Measurements from ENCODE around the gene SLC9A7.

The SLC9A7 gene

GRCh38 chrX:46704767-46705386, 54.0 kb downstream of the SLC9A7 start:
- Histone ChIP-seq H3K79me2 (ENCODE audit: insufficient read depth, low read length) (no peaks in the 10 kb centered on the region), H3K4me2 (ENCODE audit: low read depth, low read length, poor library complexity, severe bottlenecking) (peak overlapping the region; percentile 29), H3K9ac (ENCODE audit: low read depth, low read length, poor library complexity, severe bottlenecking) (no peak overlapping the region)

GRCh38 chrX:46703980-46704379, 54.9 kb downstream of the SLC9A7 start:
- Histone ChIP-seq H3K9me3 (ENCODE audit: insufficient read depth, low read depth, low read length) (no peaks in the 10 kb centered on the region), H3K36me3 (ENCODE audit: insufficient read depth, low read length) (no peaks in the 10 kb centered on the region), H3K4me2 (ENCODE audit: low read depth, low read length, poor library complexity, severe bottlenecking) (no peak overlapping the region), H3K79me2 (ENCODE audit: insufficient read depth, low read length) (no peaks in the 10 kb centered on the region), H3F3A (ENCODE audit: low read depth) (no peaks in the 10 kb centered on the region), H3K4me3 (ENCODE audit: low read length, poor library complexity, severe bottlenecking) (no peak overlapping the region), H3K9ac (ENCODE audit: low read depth, low read length, poor library complexity, severe bottlenecking) (no peak overlapping the region), H2AFZ (ENCODE audit: low read length) (no peak overlapping the region), H3K4me1 (ENCODE audit: insufficient read depth, low read length, poor library complexity, severe bottlenecking) (peaks cover 8% of the 10 kb centered on the region), H3K9me2 (replicated peaks; ENCODE audit: low read depth, low read length) (no peaks in the 10 kb centered on the region), H3K27me3 (ENCODE audit: insufficient read depth, low read length, poor library complexity, severe bottlenecking) (no peaks in the 10 kb centered on the region), H4K20me1 (ENCODE audit: insufficient read depth, low read length, poor library complexity, severe bottlenecking) (no peaks in the 10 kb centered on the region)
- TF ChIP-seq EZH2phosphoT487 (IDR thresholded peaks at IDR 0.05; ENCODE audit: borderline replicate concordance) (no peak), CTCF (conservative IDR thresholded peaks at IDR 0.05; ENCODE audit: low read length) (no peak)

More at GRCh38 chrX:46704767-46705386, 54.0 kb downstream of the SLC9A7 start:
- Histone ChIP-seq H3K4me3 (ENCODE audit: low read length, poor library complexity, severe bottlenecking) (no peak overlapping the region), H3K36me3 (ENCODE audit: insufficient read depth, low read length) (no peaks in the 10 kb centered on the region), H3K27me3 (ENCODE audit: insufficient read depth, low read length, poor library complexity, severe bottlenecking) (no peaks in the 10 kb centered on the region), H3K9me3 (ENCODE audit: insufficient read depth, low read depth, low read length) (no peaks in the 10 kb centered on the region), H2AFZ (ENCODE audit: low read length) (no peak overlapping the region), H4K20me1 (ENCODE audit: insufficient read depth, low read length, poor library complexity, severe bottlenecking) (no peaks in the 10 kb centered on the region), H3K9me2 (replicated peaks; ENCODE audit: low read depth, low read length) (no peaks in the 10 kb centered on the region), H3F3A (ENCODE audit: low read depth) (no peaks in the 10 kb centered on the region), H3K4me1 (ENCODE audit: insufficient read depth, low read length, poor library complexity, severe bottlenecking) (peaks cover 8% of the 10 kb centered on the region)
- TF ChIP-seq EZH2phosphoT487 (IDR thresholded peaks at IDR 0.05; ENCODE audit: borderline replicate concordance) (no peak), CTCF (conservative IDR thresholded peaks at IDR 0.05; ENCODE audit: low read length) (no peak)

GRCh38 chrX:46698691-46699090, 60.2 kb downstream of the SLC9A7 start:
- H3F3A ChIP-seq (ENCODE audit: low read depth): no peaks in the 10 kb centered on the region
- no peaks in the 10 kb centered on the region for H3K27me3 ChIP-seq (ENCODE audit: insufficient read depth, low read length, poor library complexity, severe bottlenecking)
- H3K4me3 ChIP-seq (ENCODE audit: low read length, poor library complexity, severe bottlenecking): no peak overlapping the region
- no peaks in the 10 kb centered on the region for H3K4me1 ChIP-seq (ENCODE audit: insufficient read depth, low read length, poor library complexity, severe bottlenecking)
- no peaks in the 10 kb centered on the region for H3K79me2 ChIP-seq (ENCODE audit: insufficient read depth, low read length)
- H3K4me2 ChIP-seq (ENCODE audit: low read depth, low read length, poor library complexity, severe bottlenecking): no peak overlapping the region
- H3K9me2 ChIP-seq (replicated peaks; ENCODE audit: low read depth, low read length): no peaks in the 10 kb centered on the region
- TF ChIP-seq CTCF (conservative IDR thresholded peaks at IDR 0.05; ENCODE audit: low read length) (no peak), EZH2phosphoT487 (IDR thresholded peaks at IDR 0.05; ENCODE audit: borderline replicate concordance) (no peak)
- H2AFZ ChIP-seq (ENCODE audit: low read length): no peak overlapping the region
- H4K20me1 ChIP-seq (ENCODE audit: insufficient read depth, low read length, poor library complexity, severe bottlenecking): no peaks in the 10 kb centered on the region
- no peak overlapping the region for H3K9ac ChIP-seq (ENCODE audit: low read depth, low read length, poor library complexity, severe bottlenecking)
- H3K36me3 ChIP-seq (ENCODE audit: insufficient read depth, low read length): no peaks in the 10 kb centered on the region
- no peaks in the 10 kb centered on the region for H3K9me3 ChIP-seq (ENCODE audit: insufficient read depth, low read depth, low read length)

Measured in Loucy (cell line).